Right cardiac atrium (tissue), 5 donors: ENCODE data around the gene SIRT7. TPM values are rescaled to one million over a fixed set of nuclear protein-coding genes. Genes with fewer than 3 reads are reported as not detected.

Experiments used
- ATAC-seq, 2 donors: fragments of 200-7000 bp; cut with Tn5 transposase; one replicate each; pipeline versions ENCODE4 v1.8.0 to v1.9.1; 2020; ENCODE audit warnings: moderate library complexity in 2 of 2, mild to moderate bottlenecking in 1 of 2
- DNase-seq, 3 donors: peaks; one replicate each; pipeline ENCODE4 v3.0.0-alpha.2; 2020
- H3K27ac ChIP-seq: one replicate; pipeline ENCODE4 v1.5.1; 2013; ENCODE audit warnings: mild to moderate bottlenecking, low read length, control low read depth, moderate library complexity
- H3K27me3 ChIP-seq: one replicate; pipeline ENCODE4 v1.6.1; 2013; ENCODE audit not compliant: control insufficient read depth, insufficient read depth
- H3K4me1 ChIP-seq: one replicate; pipeline ENCODE4 v1.6.1; 2013; ENCODE audit warnings: low read length; ENCODE audit not compliant: control insufficient read depth, insufficient read depth
- H3K4me3 ChIP-seq: one replicate; pipeline ENCODE4 v1.5.1; 2013; ENCODE audit warnings: low read length, control low read depth
- H3K9me3 ChIP-seq: one replicate; pipeline ENCODE4 v1.6.1; 2013; ENCODE audit warnings: low read length; ENCODE audit not compliant: control insufficient read depth
- WGBS: extraction: QIAGEN DNeasy Blood & Tissue Kit; methylation state at CpG from one replicate; pipeline ENCODE4 v1.1.7; 2013; 5-methylcytosine and 5-hydroxymethylcytosine counted together
- intact Hi-C, 4 donors: fragments of 100-400 bp; cut with DNase I; formaldehyde crosslinking; loops; one replicate each; pipeline versions ENCODE4 v1.11.0 to v1.14.0; 2022 to 2023
- polyA plus RNA-seq: library from polyadenylated mRNA; stranded (reverse); fragments of 200-250 nt; gene quantifications from one replicate; pipeline ENCODE4 v1.2.3, GENCODE V29; 2013
- total RNA-seq, 4 donors: library from RNA; stranded (reverse); fragmentation: NEBNext Ultra II Directional; extraction: Animal tissue kit (Norgen Biotek cat#: 25700); gene quantifications; one replicate each; pipeline ENCODE4 v1.2.1, GENCODE V29; 2021
- donor health status: healthy with polysubstance abuse.
- donor health status: DM: no; HTN: yes; CAD: no.
- donor health status: DM: no; HTN: no; CAD: no.
- donor health status: DM: no; HTN: yes; CAD: no; lungs with severe emphysema.
- donor health status: DM: yes; HTN: yes; CAD: no.

Gene SIRT7
- total and polyA plus RNA-seq, 5 donors: 7.3 to 10.1 (median 8.3) TPM

DNA sequence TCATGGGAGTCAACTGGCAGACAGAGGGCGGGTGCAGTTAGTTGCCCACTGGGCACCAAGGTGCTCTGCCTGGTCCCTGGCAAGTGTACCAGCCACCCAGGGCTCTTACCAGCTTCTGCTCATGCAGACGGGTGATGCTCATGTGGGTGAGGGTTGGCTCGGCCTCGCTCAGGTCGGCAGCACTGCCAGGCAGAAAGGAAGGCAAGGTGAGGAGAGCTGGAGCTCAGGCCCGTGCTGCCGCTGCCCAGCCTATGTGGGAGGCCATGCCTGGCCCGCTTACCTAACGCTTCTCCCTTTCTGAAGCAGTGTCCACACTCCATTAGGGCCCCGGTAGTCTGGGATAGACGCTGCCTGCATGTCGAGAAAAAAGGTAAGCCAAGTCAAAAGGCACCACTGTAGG, 2.6 kb downstream of the SIRT7 start:
- no peak for ATAC-seq

DNA sequence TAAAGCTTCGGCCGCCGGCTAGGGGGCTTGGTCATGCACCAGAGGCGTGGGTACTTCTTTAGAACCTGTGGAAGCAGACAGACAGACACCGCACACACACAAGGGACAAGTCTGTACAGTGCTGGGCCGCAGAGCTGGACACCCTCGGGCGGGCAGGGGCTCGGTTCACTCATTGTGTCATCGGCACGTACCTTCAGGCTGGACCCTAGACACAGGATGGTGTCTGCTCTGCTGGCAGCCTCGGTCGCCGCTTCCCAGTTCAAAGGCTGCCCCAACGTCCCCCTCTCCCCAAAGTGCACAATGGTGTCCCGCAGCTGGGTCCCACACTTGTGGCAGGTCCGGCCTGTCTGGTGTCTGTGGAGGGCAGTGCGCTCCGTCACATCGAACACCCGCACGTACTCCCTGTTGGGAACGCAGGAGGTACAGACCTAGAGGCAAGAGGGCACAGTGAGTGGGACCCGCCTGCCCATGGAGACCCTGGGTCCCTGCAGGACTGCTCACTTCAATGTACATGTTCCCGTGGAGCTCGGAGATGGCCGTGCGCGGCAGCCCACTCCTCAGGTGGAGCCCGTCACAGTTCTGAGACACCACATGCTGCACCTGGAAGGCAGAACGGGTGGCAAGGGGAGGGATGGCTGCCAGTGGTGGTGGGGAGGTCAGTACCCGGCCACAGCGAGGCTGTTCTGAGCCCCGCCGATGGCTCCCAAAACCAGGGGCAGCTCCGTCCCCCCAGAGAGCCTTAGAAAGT, 3.7 kb downstream of the SIRT7 start:
- Histone ChIP-seq H3K9me3 (no peaks in the 10 kb centered on the region), H3K27ac (no peak overlapping the region), H3K27me3 (no peaks in the 10 kb centered on the region), H3K4me1 (peaks cover 3% of the 10 kb centered on the region), H3K4me3 (no peak overlapping the region)
- intact Hi-C loops: no loop called here
- no peak for DNase-seq
- no peak for ATAC-seq
- 96% methylated on average over 36 of the region's 36 CpGs for WGBS

More for the DNA sequence above, 2.6 kb downstream of the SIRT7 start:
- DNase-seq: no peak
- Histone ChIP-seq H3K4me3 (no peak overlapping the region), H3K27me3 (no peaks in the 10 kb centered on the region), H3K4me1 (peaks cover 3% of the 10 kb centered on the region), H3K9me3 (no peaks in the 10 kb centered on the region), H3K27ac (no peak overlapping the region)
- 93% methylated on average over 12 of the region's 12 CpGs for WGBS
- intact Hi-C loops: no loop called here

DNA sequence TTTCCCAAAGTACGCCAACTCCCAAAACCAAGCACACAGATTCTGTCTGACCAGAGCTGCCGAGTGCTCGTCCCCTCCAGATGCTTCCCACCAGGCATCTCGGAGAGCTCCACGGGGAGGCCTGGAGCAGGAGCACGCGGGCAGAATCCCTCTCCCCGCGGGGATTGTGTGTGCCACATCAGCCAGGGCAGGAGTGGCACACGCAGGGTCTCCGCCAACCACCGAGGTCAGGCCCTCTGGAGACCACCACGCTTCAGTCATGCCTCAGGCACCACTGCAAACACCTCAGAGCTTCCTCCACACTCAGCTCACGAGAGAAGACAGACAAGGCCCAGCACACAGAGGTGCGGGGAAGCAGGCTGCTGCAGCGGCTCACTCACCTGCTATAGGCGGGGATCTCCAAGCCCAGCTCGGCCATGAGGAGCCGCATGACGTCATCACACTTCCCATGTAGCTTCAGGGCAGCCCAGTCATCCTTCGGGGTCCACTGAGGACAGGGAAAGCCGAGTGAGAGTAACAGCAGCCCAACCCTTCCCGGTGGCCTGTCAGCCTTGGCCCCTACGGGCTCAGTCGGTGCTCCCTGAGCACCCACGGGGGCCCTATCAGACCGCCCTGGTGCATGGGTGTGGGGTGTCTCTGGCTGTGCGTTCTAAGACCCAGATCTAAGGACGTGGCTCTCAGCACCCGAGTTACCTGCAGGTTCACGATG, 4.4 kb downstream of the SIRT7 start:
- H3K9me3 ChIP-seq: no peaks in the 10 kb centered on the region
- H3K27me3 ChIP-seq: no peaks in the 10 kb centered on the region
- no peak overlapping the region for H3K27ac ChIP-seq
- intact Hi-C loops: no loop called here
- H3K4me1 ChIP-seq: peaks cover 3% of the 10 kb centered on the region
- 93% methylated on average over 31 of the region's 31 CpGs for WGBS
- H3K4me3 ChIP-seq: no peak overlapping the region
- no peak for DNase-seq
- no peak for ATAC-seq

DNA sequence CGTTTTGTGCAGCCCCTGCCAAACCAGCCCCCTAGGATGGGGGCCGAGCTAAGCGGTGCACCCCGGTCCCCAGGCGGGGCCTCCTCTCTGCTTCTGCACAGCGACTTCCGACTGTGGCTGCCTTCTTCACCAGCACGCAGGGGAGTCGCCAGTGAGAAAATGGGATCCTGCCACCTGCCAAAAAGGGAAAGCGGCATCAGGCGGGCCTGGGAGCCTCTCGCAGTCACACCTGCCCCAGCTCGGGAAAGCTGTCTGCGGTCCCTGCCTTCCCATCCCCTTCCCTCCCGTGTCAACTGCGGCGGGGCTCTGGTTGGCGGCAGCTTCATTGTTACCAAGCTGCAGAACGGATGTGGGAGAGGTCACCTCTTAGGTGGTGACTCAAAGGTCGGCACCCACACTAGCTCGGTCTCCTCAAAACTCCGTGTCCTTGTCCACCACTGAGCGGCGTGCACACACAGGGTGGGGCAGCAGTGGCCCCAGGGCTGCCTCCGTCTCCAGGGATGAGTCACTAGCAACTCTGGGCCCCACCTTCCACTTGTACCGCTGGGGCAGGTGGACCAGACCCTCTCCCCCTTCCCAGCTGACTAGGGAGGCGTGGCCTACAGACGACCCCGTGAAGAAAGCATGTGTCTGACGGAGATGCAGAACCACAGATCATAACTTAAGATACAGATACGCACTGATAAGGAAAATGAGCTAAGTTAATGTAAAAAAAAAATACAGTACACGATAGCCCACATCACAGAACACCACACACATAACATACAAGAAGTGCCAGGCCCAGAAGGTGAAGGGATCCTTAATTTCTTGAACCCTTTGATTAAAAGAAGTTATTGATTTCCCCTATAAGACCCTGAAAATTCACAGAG, 5.3 kb downstream of the SIRT7 start:
- DNase-seq (no peak), ATAC-seq (no peak)
- intact Hi-C loops: no loop called here
- 92% methylated on average over 32 of the region's 32 CpGs for WGBS
- no peaks in the 10 kb centered on the region for H3K9me3 ChIP-seq
- H3K4me1 ChIP-seq: peaks cover 3% of the 10 kb centered on the region
- no peaks in the 10 kb centered on the region for H3K27me3 ChIP-seq
- H3K4me3 ChIP-seq: no peak overlapping the region
- H3K27ac ChIP-seq: no peak overlapping the region

DNA sequence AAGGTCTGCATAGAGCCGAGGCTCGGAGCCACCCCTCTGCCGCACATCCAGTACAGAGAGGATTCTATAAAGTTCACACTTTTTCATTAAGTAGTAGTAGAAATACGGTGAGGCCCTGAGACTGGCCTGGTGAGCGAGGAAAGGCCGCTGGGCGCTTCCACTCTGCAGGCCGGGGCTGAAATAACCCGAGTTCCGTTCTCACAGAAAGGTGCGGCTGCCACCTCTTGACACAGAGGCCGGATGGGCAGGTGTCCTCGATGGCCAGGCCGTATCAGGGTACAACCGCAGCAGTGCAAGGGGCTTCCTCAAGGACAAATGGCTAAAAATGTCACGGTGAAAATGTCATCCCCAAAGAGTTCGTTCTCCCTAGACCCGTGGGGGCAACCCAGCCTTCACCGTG, 6.0 kb downstream of the SIRT7 start:
- WGBS: 88% methylated on average over 19 of the region's 19 CpGs
- ATAC-seq (no peak), DNase-seq (no peak)
- no peak overlapping the region for H3K4me3 ChIP-seq
- H3K9me3 ChIP-seq: no peaks in the 10 kb centered on the region
- no peak overlapping the region for H3K27ac ChIP-seq
- peaks cover 2% of the 10 kb centered on the region for H3K4me1 ChIP-seq
- H3K27me3 ChIP-seq: no peaks in the 10 kb centered on the region
- intact Hi-C loops: no loop called here

DNA sequence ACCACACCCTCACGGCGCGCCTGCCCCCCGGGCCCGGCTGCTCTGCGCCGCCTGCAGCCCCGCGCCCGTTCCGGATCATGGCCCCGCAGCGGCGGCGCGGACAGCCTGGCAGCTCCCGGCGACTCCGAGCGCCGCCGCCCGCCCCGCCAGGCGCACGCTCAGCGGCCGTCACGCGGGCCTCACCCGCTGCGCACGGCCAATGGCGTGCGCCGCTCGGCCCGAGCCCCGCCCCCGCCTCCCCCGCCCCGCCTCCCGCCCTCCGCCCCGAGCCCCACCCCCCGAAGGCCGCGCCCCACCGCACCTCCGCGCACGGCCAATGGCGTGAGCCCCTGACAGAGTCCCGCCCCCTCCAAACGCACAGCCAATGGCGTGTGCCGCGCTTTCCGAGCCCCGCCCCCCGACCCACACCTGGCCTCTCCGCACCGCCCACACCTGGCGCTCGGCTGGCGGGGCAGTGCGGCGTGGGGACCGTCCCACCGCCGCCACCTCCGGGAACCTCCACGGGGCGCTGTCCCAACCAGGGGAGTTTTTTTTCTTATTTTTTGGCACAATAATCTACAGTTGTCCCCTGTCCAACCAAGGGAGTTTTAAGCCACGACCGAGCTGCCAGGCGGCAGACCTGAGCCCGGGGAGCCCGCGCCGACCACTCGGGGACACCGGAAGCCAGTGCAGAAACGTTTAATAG, 6.6 kb downstream of the SIRT7 start, which contains the start of gene PCYT2:
TSS of gene PCYT2 (minus strand) at position 123 of the 685 bp plus-strand sequence. CDS start at position 79, 44 bp downstream.
- ATAC-seq: peak; percentile 90 to 93
- H3K4me1 ChIP-seq: no peaks in the 10 kb centered on the region
- H3K4me3 ChIP-seq: peak within 1 kb of the TSS; percentile 86
- peak; percentile 91 to 96 (median 96) for DNase-seq
- intact Hi-C loops: no loop called here
- no peaks in the 10 kb centered on the region for H3K9me3 ChIP-seq
- no peaks in the 10 kb centered on the region for H3K27me3 ChIP-seq
- 3% methylated on average over 84 of the region's 84 CpGs for WGBS
- H3K27ac ChIP-seq: peak within 1 kb of the TSS; percentile 49

DNA sequence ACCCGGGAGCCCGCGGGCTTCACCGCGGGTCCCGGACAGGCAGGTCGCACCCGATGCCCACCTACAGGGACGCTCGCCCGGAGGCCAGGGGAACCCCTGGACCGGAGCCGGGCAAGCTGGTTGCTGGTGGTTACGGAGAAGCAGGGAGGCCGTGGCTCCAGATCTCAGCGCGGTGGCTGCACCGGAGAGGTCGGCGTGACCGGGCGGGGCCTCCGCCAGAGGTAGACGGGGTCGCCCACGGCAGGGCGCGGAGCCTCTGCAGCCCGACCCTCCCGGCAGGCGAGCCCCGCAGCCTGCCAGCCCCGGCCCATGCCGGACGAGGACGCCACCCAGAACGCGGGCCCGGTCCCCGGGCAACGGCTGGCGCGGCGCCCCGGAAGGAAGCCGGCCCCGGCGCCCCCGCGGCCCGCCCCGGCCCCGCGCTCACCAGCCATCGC, 7.1 kb downstream of the SIRT7 start:
- H3K27ac ChIP-seq: no peak overlapping the region
- H3K9me3 ChIP-seq: no peaks in the 10 kb centered on the region
- H3K4me1 ChIP-seq: no peaks in the 10 kb centered on the region
- intact Hi-C loops: no loop called here
- H3K27me3 ChIP-seq: no peaks in the 10 kb centered on the region
- ATAC-seq (peak in 1 of 2 donors; percentile 1), DNase-seq (no peak)
- H3K4me3 ChIP-seq: peak overlapping the region; percentile 86
- under 1% methylated on average over 55 of the region's 55 CpGs for WGBS

DNA sequence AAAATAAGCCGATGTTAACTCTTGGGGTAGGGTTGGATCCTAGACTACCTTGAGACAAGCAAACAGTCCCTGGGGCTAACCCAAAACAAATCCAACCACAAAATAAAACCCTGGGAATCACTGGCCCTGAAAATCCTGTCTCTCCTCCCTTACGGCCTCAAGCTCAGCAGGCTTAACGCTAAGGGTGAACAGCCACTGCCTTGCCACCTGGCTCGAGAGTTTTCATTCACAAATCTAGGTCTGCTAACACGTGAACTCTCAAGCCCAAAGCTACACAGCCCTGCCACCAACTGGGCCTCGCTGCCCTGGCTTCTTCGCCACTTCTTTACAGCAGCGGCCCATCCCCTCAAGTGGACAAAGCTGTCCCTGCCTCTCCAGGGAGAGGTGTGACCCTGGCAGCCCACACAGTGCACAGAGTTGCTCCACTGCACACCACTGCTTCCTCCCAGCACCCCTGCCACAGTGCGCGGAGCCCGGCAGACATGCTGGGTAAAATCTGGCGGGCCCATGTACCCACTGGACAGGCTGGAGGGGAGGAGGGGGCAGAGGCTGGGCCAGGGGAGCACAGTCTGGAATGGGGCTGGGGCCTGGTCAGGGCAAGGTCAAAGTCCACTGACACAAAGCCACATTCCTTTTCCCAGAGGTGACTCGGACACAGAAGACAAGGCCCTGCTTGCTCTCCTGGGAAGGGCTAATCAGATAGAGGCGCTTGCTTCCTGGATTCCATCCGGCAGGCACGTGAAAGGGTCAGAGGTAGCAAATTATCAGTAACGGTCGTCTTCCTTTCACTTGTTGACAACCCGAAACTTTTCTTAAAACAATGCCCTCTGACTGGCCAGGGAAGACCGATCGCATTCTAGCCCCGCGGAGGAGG, 7.8 kb downstream of the SIRT7 start:
- H3K4me3 ChIP-seq: peak overlapping the region; percentile 86
- H3K9me3 ChIP-seq: no peaks in the 10 kb centered on the region
- H3K27ac ChIP-seq: no peak overlapping the region
- intact Hi-C loops: no loop called here
- ATAC-seq (no peak), DNase-seq (no peak)
- no peaks in the 10 kb centered on the region for H3K4me1 ChIP-seq
- no peaks in the 10 kb centered on the region for H3K27me3 ChIP-seq
- 36% methylated on average over 23 of the region's 23 CpGs for WGBS

DNA sequence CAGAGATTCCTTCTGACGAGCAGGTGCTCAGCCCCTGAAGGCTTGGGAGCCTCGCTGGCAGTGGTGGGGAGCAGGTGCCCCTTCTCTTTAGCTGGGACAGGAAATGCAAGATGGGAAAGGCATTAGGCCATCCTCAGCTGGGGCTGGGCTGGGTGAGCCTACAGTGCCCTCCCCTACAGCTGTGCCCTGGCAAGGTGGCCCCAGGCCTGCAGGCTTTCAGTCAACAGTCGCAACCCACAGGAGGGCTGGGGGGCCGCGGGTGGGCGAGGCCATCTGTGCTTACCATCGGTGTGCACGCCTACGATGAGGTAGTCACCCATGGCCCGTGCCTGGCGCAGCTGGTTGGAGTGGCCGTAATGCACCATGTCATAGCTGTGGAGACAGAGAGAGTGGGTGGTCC, 8.7 kb downstream of the SIRT7 start:
- Histone ChIP-seq H3K27ac (no peak overlapping the region), H3K4me1 (no peaks in the 10 kb centered on the region), H3K4me3 (no peak overlapping the region), H3K27me3 (no peaks in the 10 kb centered on the region), H3K9me3 (no peaks in the 10 kb centered on the region)
- ATAC-seq: no peak
- intact Hi-C loops: no loop called here
- 96% methylated on average over 12 of the region's 12 CpGs for WGBS
- peak in 1 of 3 donors; percentile 63 for DNase-seq

DNA sequence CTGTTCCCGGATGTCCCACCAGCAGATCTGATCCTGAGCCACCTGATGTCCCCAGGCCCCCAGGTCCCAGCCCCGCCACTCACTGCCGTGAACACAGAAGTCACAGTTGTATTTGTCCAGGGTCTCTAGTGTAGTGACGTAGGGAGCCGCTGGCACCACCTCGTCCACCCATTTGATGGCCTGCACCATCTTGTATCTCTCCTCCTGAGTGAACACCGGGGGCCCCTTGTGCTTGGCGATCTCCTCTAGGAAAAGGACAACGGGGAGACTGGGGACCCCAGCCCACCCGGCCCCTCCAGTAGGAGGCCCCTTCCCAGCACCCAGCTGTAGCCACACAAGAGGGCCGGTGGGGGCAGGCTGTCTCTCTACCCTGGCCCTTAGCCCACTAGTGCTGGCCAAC, 9.2 kb downstream of the SIRT7 start:
- 97% methylated on average over 11 of the region's 11 CpGs for WGBS
- no peaks in the 10 kb centered on the region for H3K27me3 ChIP-seq
- no peak overlapping the region for H3K4me3 ChIP-seq
- no peaks in the 10 kb centered on the region for H3K4me1 ChIP-seq
- DNase-seq: no peak
- no peak overlapping the region for H3K27ac ChIP-seq
- ATAC-seq: no peak
- intact Hi-C loops: no loop called here
- no peaks in the 10 kb centered on the region for H3K9me3 ChIP-seq
